Neutrophil (primary cell): ENCODE measurements around the gene STIMATE.

Experiments used
- H3K27ac ChIP-seq: fragments of 200-600 bp; sonication (generic); 2 replicates; pipeline ENCODE4 v1.5.1; 2016; ENCODE audit warnings: mild to moderate bottlenecking, moderate library complexity
- H3K27me3 ChIP-seq: fragments of 200-600 bp; sonication (generic); 2 replicates; pipeline ENCODE4 v1.6.0; 2016; ENCODE audit warnings: mild to moderate bottlenecking
- H3K36me3 ChIP-seq: fragments of 200-600 bp; sonication (generic); 2 replicates; pipeline ENCODE4 v1.5.1; 2017
- H3K4me1 ChIP-seq, 2 experiments: fragments of 200-600 bp in 1 of 2; sonication (generic) in 1 of 2; 1 replicate in 1 of 2; 2 replicates in 1 of 2; pipeline versions ENCODE4 v1.5.1 to v1.6.1; 2013 to 2016; ENCODE audit warnings: low read depth in 1 of 2, low read length in 1 of 2, mild to moderate bottlenecking in 1 of 2, moderate library complexity in 1 of 2; ENCODE audit not compliant: control insufficient read depth in 1 of 2, insufficient read depth in 1 of 2
- H3K4me3 ChIP-seq, 2 experiments: fragments of 200-600 bp in 1 of 2; sonication (generic) in 1 of 2; 1 replicate in 1 of 2; 2 replicates in 1 of 2; pipeline ENCODE4 v1.5.1; 2013 to 2016; ENCODE audit warnings: low read depth in 1 of 2, low read length in 1 of 2, mild to moderate bottlenecking in 1 of 2, moderate library complexity in 1 of 2
- H3K9me3 ChIP-seq: fragments of 200-600 bp; sonication (generic); 2 replicates; pipeline ENCODE4 v1.5.1; 2016
- CTCF ChIP-seq: fragments of 200-600 bp; sonication (generic); IDR thresholded peaks from 2 replicates; pipeline ENCODE4 v1.5.1; 2016; ENCODE audit warnings: antibody characterized with exemption

The STIMATE gene

GRCh38 chr3:52849656-52850055, 47.7 kb downstream of the STIMATE start:
- Histone ChIP-seq H3K4me1 (peaks cover 24% of the 10 kb centered on the region in 2 experiments), H3K4me3 (no peak overlapping the region), H3K36me3 (peaks cover 70% of the 10 kb centered on the region), H3K27ac (no peak overlapping the region), H3K9me3 (no peaks in the 10 kb centered on the region), H3K27me3 (no peaks in the 10 kb centered on the region)
- no peak for TF ChIP-seq CTCF

- H3K4me1 ChIP-seq = peaks cover 34% of the 10 kb centered on the region in 2 experiments
- peaks cover 60% of the 10 kb centered on the region for H3K36me3 ChIP-seq
- no peak for TF ChIP-seq CTCF
- H3K4me3 ChIP-seq = no peak overlapping the region
- H3K27me3 ChIP-seq = no peaks in the 10 kb centered on the region
- H3K9me3 ChIP-seq = no peaks in the 10 kb centered on the region
- H3K27ac ChIP-seq = no peak overlapping the region
These were observed 48.7 kb downstream of the STIMATE start for GRCh38 chr3:52848617-52849016.

- Histone ChIP-seq H3K4me3 (no peak overlapping the region), H3K27ac (no peak overlapping the region), H3K9me3 (no peaks in the 10 kb centered on the region), H3K36me3 (peaks cover 51% of the 10 kb centered on the region), H3K27me3 (no peaks in the 10 kb centered on the region), H3K4me1 (peaks cover 43% of the 10 kb centered on the region in 2 experiments)
- TF ChIP-seq CTCF = no peak
These were observed 49.6 kb downstream of the STIMATE start for GRCh38 chr3:52847726-52848125.

- Histone ChIP-seq H3K9me3 (no peaks in the 10 kb centered on the region), H3K27ac (no peak overlapping the region), H3K4me1 (peaks cover 48% of the 10 kb centered on the region in 2 experiments), H3K4me3 (no peak overlapping the region), H3K36me3 (peaks cover 46% of the 10 kb centered on the region), H3K27me3 (no peaks in the 10 kb centered on the region)
- no peak for TF ChIP-seq CTCF
These were observed 50.1 kb downstream of the STIMATE start for GRCh38 chr3:52847241-52847640.

GRCh38 chr3:52846432-52846965, 50.8 kb downstream of the STIMATE start:
- Histone ChIP-seq H3K9me3 (no peaks in the 10 kb centered on the region), H3K4me3 (no peak overlapping the region), H3K4me1 (peaks cover 55 to 56% of the 10 kb centered on the region in 2 experiments), H3K27ac (peak overlapping the region; percentile 85), H3K27me3 (no peaks in the 10 kb centered on the region), H3K36me3 (peaks cover 43% of the 10 kb centered on the region)
- TF ChIP-seq CTCF = no peak
